HL-60 (cell line): ENCODE results near the gene PRDM15.

Experiments used
- DNase-seq, 2 experiments: peaks; one replicate each; pipeline ENCODE4 v3.0.0-alpha.2; 2010 to 2020; ENCODE audit warnings: low read depth in 1 of 2, low spot score in 1 of 2
- H3K27ac ChIP-seq: fragments of 250-450 bp; sonication (Bioruptor Pico); replicated peaks from 2 replicates; pipeline ENCODE4 v1.5.1; 2020; ENCODE audit warnings: mild to moderate bottlenecking, moderate library complexity
- H3K27me3 ChIP-seq: fragments of 250-450 bp; sonication (Bioruptor Pico); 2 replicates; pipeline ENCODE4 v1.5.1; 2021; ENCODE audit warnings: mild to moderate bottlenecking, moderate library complexity; ENCODE audit not compliant: insufficient read depth, poor library complexity, severe bottlenecking
- H3K4me3 ChIP-seq: replicated peaks from 2 replicates; pipeline ENCODE4 v1.5.1; 2011; ENCODE audit warnings: mild to moderate bottlenecking, control low read depth, low read length; ENCODE audit not compliant: insufficient read depth
- CTCF ChIP-seq: IDR thresholded peaks from one replicate; pipeline ENCODE4 v1.5.1; 2011; ENCODE audit warnings: low read length, control low read depth, inconsistent platforms; ENCODE audit not compliant: insufficient read depth
- GABPA ChIP-seq: IDR thresholded peaks from 2 replicates; pipeline ENCODE4 v1.6.1; 2012; ENCODE audit warnings: low read depth
- POLR2AphosphoS5 ChIP-seq: IDR thresholded peaks from 2 replicates; pipeline ENCODE4 v1.6.1; 2012; ENCODE audit warnings: low read depth
- REST ChIP-seq: IDR thresholded peaks from 2 replicates; pipeline ENCODE4 v1.6.1; 2012; ENCODE audit warnings: low read depth; ENCODE audit not compliant: insufficient replicate concordance
- SPI1 ChIP-seq: IDR thresholded peaks from 2 replicates; pipeline ENCODE4 v1.6.1; 2012; ENCODE audit warnings: low read depth, mild to moderate bottlenecking, borderline replicate concordance

The PRDM15 gene

GRCh38 chr21:41776778-41777177 lies 102.4 kb downstream of the PRDM15 start:
- TF ChIP-seq GABPA (no peak), CTCF (no peak), REST (no peak), POLR2AphosphoS5 (no peak), SPI1 (no peak)
- Histone ChIP-seq H3K27me3 (peaks cover 6% of the 10 kb centered on the region), H3K4me3 (no peak overlapping the region), H3K27ac (no peak overlapping the region)
- no peak for DNase-seq

GRCh38 chr21:41775149-41775472 lies 104.0 kb downstream of the PRDM15 start:
- DNase-seq = no peak
- Histone ChIP-seq H3K4me3 (no peak overlapping the region), H3K27ac (no peak overlapping the region), H3K27me3 (peaks cover 6% of the 10 kb centered on the region)
- TF ChIP-seq GABPA (no peak), SPI1 (no peak), CTCF (no peak)

GRCh38 chr21:41774467-41775148 lies 104.5 kb downstream of the PRDM15 start:
- Histone ChIP-seq H3K27ac (no peak overlapping the region), H3K4me3 (no peak overlapping the region), H3K27me3 (peaks cover 9% of the 10 kb centered on the region)
- no peak for DNase-seq
- TF ChIP-seq REST = no peak
- TF ChIP-seq CTCF = no peak
- no peak for TF ChIP-seq SPI1
- no peak for TF ChIP-seq GABPA
- no peak for TF ChIP-seq POLR2AphosphoS5

GRCh38 chr21:41772351-41773080 lies 106.6 kb downstream of the PRDM15 start:
- Histone ChIP-seq H3K4me3 (no peak overlapping the region), H3K27ac (no peak overlapping the region), H3K27me3 (peaks cover 28% of the 10 kb centered on the region)
- TF ChIP-seq SPI1 = no peak
- TF ChIP-seq REST = no peak
- TF ChIP-seq POLR2AphosphoS5 = no peak
- TF ChIP-seq CTCF = no peak
- no peak for TF ChIP-seq GABPA
- no peak for DNase-seq
